Progenitor cell of endocrine pancreas (in vitro differentiated cells): ENCODE measurements around the gene SERINC2. TPM values are rescaled to one million over a fixed set of nuclear protein-coding genes. Genes with fewer than 3 reads are reported as not detected.

Experiments used
- DNase-seq: peaks from one replicate; pipeline ENCODE4 v3.0.0; 2021; ENCODE audit warnings: low spot score; ENCODE audit not compliant: unreplicated experiment
- H3K27ac Mint-ChIP-seq: 2 replicates; pipeline ENCODE4 v1.8.0; 2021; ENCODE audit warnings: mild to moderate bottlenecking, moderate library complexity, mixed read lengths
- H3K27me3 Mint-ChIP-seq: 2 replicates; pipeline ENCODE4 v1.8.0; 2021; ENCODE audit warnings: mixed read lengths
- H3K36me3 Mint-ChIP-seq: 2 replicates; pipeline ENCODE4 v1.8.0; 2022; ENCODE audit warnings: mixed read lengths; ENCODE audit not compliant: insufficient read depth
- H3K4me1 Mint-ChIP-seq: 2 replicates; pipeline ENCODE4 v1.8.0; 2021; ENCODE audit warnings: low read depth, mixed read lengths
- H3K4me3 Mint-ChIP-seq: 2 replicates; pipeline ENCODE4 v1.8.0; 2021; ENCODE audit warnings: low read depth, mild to moderate bottlenecking, moderate library complexity, mixed read lengths
- H3K9me3 Mint-ChIP-seq: 2 replicates; pipeline ENCODE4 v1.8.0; 2021; ENCODE audit warnings: low read depth, mixed read lengths
- CTCF ChIP-seq: fragments of 200-600 bp; sonication (generic); IDR thresholded peaks from one replicate; pipeline ENCODE4 v1.5.0; 2021; ENCODE audit warnings: antibody characterized with exemption, mild to moderate bottlenecking; ENCODE audit not compliant: unreplicated experiment
- total RNA-seq: library from RNA; stranded (reverse); gene quantifications from 2 replicates; pipeline ENCODE4 v1.2.1, GENCODE V29; 2021

The SERINC2 gene
- total RNA-seq, 1 donor from 2014 or later = 65.7 TPM

DNA sequence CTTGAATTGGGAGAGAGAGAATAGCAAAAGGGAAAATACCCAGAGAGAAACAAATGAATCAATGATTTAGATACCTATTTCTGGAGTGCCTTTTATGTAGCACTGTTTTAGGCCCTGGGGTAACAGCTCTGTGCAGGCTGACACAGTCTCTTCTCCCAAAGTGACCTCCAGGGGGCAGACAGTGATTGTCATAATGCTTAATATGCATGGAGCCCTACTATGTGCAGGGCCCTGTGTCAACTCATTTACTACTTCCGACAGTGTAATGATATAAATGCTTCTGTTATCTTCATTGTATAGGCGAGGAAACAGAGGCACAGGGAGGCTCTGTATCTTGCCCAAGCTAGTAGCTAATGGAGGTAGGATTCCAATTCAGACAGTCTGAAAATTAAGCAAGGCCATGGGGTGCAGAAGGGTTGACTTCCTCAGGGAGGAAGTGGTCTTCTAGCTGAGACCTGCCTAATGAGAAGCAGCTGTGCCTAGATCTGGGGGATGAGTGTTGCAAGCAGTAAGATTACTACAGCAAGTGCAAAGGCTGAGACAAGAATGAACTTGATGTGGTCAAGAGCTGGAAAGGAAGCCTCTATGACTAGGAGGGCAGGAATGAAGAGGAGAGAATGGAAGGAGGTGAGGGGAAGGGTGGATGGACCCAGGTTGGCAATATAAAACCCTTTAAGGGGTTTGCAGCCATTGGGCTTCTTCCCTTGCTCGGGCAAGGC lies 16.2 kb upstream of the SERINC2 start:
- no peak for DNase-seq
- H3K9me3 Mint-ChIP-seq = no peaks in the 10 kb centered on the region
- peaks cover 8% of the 10 kb centered on the region for H3K27me3 Mint-ChIP-seq
- H3K4me1 Mint-ChIP-seq = peaks cover 1% of the 10 kb centered on the region
- H3K4me3 Mint-ChIP-seq = no peak overlapping the region
- no peak overlapping the region for H3K27ac Mint-ChIP-seq
- H3K36me3 Mint-ChIP-seq = no peaks in the 10 kb centered on the region
- TF ChIP-seq CTCF = peak; percentile 27

- DNase-seq = no peak
- no peak overlapping the region for H3K27ac Mint-ChIP-seq
- H3K9me3 Mint-ChIP-seq = no peaks in the 10 kb centered on the region
- no peak overlapping the region for H3K4me3 Mint-ChIP-seq
- H3K27me3 Mint-ChIP-seq = peaks cover 5% of the 10 kb centered on the region
- no peaks in the 10 kb centered on the region for H3K36me3 Mint-ChIP-seq
- H3K4me1 Mint-ChIP-seq = peaks cover 1% of the 10 kb centered on the region
- TF ChIP-seq CTCF = no peak
Observed at GRCh38 chr1:31397360-31398095, 15.5 kb upstream of the SERINC2 start.

DNA sequence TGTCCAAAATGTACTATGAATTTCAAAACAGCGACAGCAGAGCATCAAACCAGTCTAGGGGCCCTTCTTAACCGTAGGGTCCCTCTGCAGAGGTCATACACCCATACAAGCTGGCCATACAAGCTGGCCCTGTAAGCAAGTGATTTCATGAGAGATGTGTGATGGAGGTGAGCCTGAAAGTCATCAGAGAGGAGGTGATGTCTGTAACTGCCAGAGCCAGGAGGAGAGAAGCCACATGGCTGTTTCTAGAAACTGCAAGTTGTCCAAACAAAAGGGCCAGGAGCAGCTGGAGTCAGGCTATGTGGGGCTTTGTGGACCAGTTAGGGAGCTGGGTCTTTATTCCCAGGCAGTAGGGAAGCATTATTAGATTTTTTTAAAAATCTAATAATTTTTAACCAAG lies 14.8 kb upstream of the SERINC2 start:
- DNase-seq = no peak
- Mint-ChIP-seq H3K9me3 (no peaks in the 10 kb centered on the region), H3K4me1 (peaks cover 1% of the 10 kb centered on the region), H3K27ac (no peak overlapping the region), H3K36me3 (no peaks in the 10 kb centered on the region), H3K4me3 (no peak overlapping the region), H3K27me3 (no peaks in the 10 kb centered on the region)
- no peak for TF ChIP-seq CTCF

- H3K9me3 Mint-ChIP-seq = no peaks in the 10 kb centered on the region
- H3K36me3 Mint-ChIP-seq = no peaks in the 10 kb centered on the region
- no peak for DNase-seq
- no peak overlapping the region for H3K4me3 Mint-ChIP-seq
- no peak overlapping the region for H3K27ac Mint-ChIP-seq
- H3K27me3 Mint-ChIP-seq = peaks cover under 1% of the 10 kb centered on the region
- TF ChIP-seq CTCF = no peak
- H3K4me1 Mint-ChIP-seq = no peaks in the 10 kb centered on the region
Observed at GRCh38 chr1:31399976-31400375, 13.0 kb upstream of the SERINC2 start.

DNA sequence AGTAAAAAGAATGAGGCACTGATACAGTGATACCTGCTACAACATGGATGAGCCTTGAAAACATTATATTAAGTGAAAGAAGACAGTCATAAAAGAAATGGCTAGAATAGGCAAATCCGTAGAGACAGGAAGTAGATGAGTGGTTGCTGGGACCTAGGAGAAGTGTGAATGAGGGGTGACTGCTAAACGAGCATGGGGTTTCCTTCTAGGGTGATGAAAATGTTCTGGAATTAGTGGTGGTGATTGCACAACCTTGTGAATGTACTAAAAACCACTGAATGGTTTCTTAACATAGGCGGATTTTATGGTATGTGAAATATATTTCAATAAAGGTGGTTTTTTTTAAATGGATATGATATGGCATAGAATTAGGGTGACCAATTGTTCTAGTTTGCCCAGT lies 12.6 kb upstream of the SERINC2 start:
- TF ChIP-seq CTCF = no peak
- H3K9me3 Mint-ChIP-seq = no peaks in the 10 kb centered on the region
- H3K4me1 Mint-ChIP-seq = no peaks in the 10 kb centered on the region
- H3K27ac Mint-ChIP-seq = no peak overlapping the region
- DNase-seq = no peak
- peaks cover 2% of the 10 kb centered on the region for H3K27me3 Mint-ChIP-seq
- no peak overlapping the region for H3K4me3 Mint-ChIP-seq
- no peaks in the 10 kb centered on the region for H3K36me3 Mint-ChIP-seq
